Loucy (cell line): ENCODE results near the gene HEPHL1.
"Not testable (repeated sequence)": the region's sequence is repeated elsewhere in the genome, so short reads cannot be mapped to it uniquely, and the experiment has no call there.

Source experiments
- CTCF ChIP-seq: fragments of 200-600 bp; sonication (generic); conservative IDR thresholded peaks from 2 replicates; pipeline ENCODE4 v1.5.1; 2014; ENCODE audit warnings: mild to moderate bottlenecking, antibody characterized with exemption, low read length
- EZH2phosphoT487 ChIP-seq: fragments of 200-600 bp; IDR thresholded peaks from 2 replicates; pipeline ENCODE4 v1.6.1; 2018; ENCODE audit warnings: antibody characterized with exemption, mild to moderate bottlenecking, moderate library complexity, borderline replicate concordance

GRCh38 chr11:94120516-94120915, 99.4 kb downstream of the HEPHL1 start:
- TF ChIP-seq CTCF, EZH2phosphoT487: not testable (repeated sequence)
